Middle frontal gyrus (tissue), 1 donor: ENCODE measurements around the gene FADS2.
"Not testable (repeated sequence)": the region's sequence is repeated elsewhere in the genome, so short reads cannot be mapped to it uniquely, and the experiment has no call there.

Experiments
- DNase-seq: peaks from one replicate; pipeline ENCODE4 v3.0.0-alpha.2; 2015; ENCODE audit warnings: low spot score; ENCODE audit errors: extremely low spot score

FADS2 gene

DNA sequence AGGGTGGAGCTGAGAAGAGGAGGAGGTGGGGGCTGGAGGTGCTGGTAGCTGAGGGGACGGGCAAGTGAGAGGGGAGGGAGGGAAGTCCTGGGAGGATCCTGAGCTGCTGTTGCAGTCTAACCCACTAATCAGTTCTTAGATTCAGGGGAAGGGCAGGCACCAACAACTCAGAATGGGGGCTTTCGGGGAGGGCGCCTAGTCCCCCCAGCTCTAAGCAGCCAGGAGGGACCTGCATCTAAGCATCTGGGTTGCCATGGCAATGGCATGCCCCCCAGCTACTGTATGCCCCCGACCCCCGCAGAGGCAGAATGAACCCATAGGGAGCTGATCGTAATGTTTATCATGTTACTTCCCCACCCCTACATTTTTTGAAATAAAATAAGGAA, 38.9 kb downstream of the FADS2 start:
- DNase-seq = no peak

GRCh38 chr11:61868571-61869428, 40.7 kb downstream of the FADS2 start:
- no peak for DNase-seq

- no peak for DNase-seq
Observed at GRCh38 chr11:61869429-61869707, 41.3 kb downstream of the FADS2 start.

- DNase-seq = no peak
Observed at GRCh38 chr11:61869708-61870451, 41.8 kb downstream of the FADS2 start.

GRCh38 chr11:61870541-61871031, 42.5 kb downstream of the FADS2 start:
- DNase-seq = no peak

DNA sequence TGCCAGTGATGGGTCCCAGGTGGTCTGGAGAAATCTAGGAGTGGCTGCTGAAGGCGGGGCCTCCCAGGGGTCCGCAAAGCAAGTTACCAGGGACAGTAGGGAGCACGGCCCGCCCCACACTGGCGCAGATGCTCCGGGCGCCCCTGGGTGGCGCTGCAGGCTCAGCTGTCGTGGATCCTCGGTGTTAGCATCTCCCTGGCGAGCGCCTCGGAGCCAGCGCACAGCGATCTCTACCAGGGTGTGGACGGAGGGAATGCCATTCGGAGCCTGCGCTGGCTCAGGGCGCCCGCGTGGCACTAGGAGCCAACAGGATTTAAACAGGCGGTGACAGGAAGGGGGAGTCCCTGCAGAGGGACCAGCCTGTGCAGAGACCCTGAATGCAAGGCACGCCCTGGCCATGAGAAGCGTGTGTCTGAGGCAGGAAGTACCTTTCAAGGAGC, 43.1 kb downstream of the FADS2 start:
- DNase-seq = peak; percentile 60

- DNase-seq = no peak
Observed at GRCh38 chr11:61872935-61873565, 45.0 kb downstream of the FADS2 start.

- DNase-seq = no peak
Observed at GRCh38 chr11:61873588-61874376, 45.7 kb downstream of the FADS2 start.

- no peak for DNase-seq
Observed at GRCh38 chr11:61874377-61874809, 46.3 kb downstream of the FADS2 start.

GRCh38 chr11:61874853-61875252, 46.8 kb downstream of the FADS2 start:
- no peak for DNase-seq

- DNase-seq = no peak
Observed at GRCh38 chr11:61875698-61876097, 47.6 kb downstream of the FADS2 start.

- no peak for DNase-seq
Observed at GRCh38 chr11:61879152-61879551, 51.1 kb downstream of the FADS2 start.

DNA sequence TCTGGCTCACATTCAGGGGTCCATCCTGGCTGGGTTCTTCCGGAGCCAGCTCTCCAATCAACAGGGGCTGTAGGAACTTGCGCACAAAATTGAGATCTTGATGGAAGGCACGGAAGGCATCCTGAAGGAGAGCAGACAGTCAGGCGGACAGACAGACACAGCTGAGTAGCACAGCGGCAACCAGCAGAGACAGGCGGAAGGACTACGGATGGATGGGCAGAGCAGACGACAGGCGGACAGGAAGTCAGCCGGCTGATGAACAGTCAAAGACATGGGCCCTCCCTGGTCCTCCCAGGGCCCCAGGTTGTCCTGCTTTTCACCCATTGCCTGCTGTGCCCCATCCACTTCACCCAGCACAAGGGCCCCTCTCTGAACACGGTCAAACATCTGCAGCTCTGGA, 51.9 kb downstream of the FADS2 start:
- DNase-seq = no peak

DNA sequence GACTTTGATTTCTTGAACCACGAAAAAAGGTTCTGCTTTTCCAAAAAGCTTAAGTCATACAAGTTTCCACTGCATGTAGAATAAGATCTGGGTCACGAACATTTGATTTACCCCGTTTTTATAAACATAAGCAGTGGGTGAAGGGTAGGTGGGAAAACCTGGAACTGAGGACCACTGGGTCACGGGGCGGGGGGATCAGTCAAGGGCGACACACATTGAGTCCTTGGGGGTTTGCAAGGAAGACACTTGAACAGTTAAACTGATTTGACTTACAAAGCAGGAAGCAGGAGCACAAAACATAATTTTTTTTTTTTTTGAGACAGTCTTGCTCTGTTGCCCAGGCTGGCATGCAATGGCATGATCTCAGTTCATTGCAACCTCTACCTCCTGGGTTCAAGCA, 52.4 kb downstream of the FADS2 start:
- no peak for DNase-seq

- DNase-seq = no peak
Observed at GRCh38 chr11:61881397-61881796, 53.3 kb downstream of the FADS2 start.

DNA sequence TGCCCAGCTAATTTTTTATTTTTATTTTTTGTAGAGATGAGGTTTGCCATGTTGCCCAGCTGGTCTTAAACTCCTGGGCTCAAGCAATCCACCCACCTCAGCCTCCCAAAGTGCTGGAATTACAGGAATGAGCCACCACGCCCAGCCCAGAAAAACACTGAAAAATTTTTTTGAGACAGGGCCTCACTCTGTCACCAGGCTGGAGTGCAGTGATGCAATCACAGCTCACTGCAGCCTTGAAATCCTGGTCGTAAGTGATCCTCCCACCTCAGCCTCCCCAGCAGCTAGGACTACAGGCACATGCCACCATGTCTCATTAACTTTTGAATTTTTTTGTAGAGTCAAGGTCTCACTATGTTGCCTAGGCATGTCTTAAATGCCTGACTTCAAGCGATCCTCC, 54.2 kb downstream of the FADS2 start:
- DNase-seq = not testable (repeated sequence)

GRCh38 chr11:61882879-61883278, 54.8 kb downstream of the FADS2 start:
- no peak for DNase-seq

DNA sequence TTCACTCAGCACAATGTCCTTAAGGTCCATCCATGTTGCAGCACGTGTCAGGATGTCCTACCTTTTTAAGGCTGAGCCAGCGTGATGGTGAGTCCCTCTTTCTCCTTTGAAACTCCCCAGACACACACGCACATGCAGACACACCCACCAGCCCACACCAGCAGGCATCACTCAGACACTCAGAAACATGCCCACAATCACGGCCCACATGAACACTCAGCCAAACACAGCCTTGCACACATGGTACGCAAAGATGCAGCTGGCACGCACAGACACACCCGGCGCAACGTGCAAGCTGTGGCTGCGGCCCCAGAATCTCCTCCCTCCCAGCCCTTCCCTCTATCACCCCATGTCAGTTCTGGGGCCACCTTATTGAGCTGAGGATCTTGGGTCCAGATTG, 55.2 kb downstream of the FADS2 start:
- no peak for DNase-seq

- DNase-seq = no peak
Observed at GRCh38 chr11:61883947-61884346, 55.8 kb downstream of the FADS2 start.

DNA sequence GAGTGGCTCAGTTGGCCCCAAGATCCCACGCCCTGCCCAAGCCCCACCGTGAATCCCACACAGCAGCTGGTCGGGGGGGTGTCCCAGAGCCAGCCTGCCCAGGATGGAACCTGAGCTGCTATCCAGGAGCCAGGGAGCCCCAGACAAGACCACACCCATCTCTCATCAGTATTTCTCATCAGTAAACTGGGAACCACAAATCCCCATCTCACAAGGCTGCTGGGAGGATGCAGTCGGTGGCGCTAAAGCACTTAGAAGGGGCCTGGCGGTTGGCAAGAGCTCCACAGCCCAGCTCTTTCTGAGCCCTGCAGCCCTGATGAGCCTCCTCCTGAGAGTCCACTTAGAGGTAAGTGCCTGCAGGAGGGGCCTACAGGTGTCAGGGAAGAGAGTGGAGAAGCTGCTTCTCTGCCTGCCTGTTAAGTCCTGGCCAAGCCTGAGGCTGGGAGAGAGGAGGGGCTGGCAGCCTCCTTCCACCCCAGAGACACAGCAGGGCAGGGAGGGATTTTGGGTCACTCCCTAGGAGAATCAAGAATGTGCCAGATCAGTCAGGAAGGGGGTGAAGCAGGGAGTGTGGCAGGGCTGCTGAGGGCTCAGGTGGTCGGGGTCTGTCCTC, 57.2 kb downstream of the FADS2 start:
- no peak for DNase-seq
